CD14-positive monocyte (primary cell): ENCODE measurements around the gene MLC1. TPM values are rescaled to one million over a fixed set of nuclear protein-coding genes. Genes with fewer than 3 reads are reported as not detected.

Source experiments
- DNase-seq, 3 donors: peaks; one replicate each; pipeline ENCODE4 v3.0.0-alpha.2; 2011 to 2022
- H2AFZ ChIP-seq: 2 replicates; pipeline ENCODE4 v1.6.0; 2012; ENCODE audit warnings: mild to moderate bottlenecking, low read depth, low read length, inconsistent platforms; ENCODE audit not compliant: insufficient read depth, poor library complexity, severe bottlenecking
- H3K27ac ChIP-seq, 2 donors: 1 replicate in 1 of 2; 2 replicates in 1 of 2; pipeline ENCODE4 v1.5.1; 2012 to 2013; ENCODE audit warnings: low read length in 2 of 2, control low read depth in 1 of 2, inconsistent platforms in 1 of 2, low read depth in 1 of 2, mild to moderate bottlenecking in 1 of 2
- H3K27me3 ChIP-seq, 2 donors: one replicate each; pipeline versions ENCODE4 v1.6.0 to v1.6.1; 2011 to 2013; ENCODE audit warnings: low read length in 2 of 2; ENCODE audit not compliant: control insufficient read depth in 2 of 2, insufficient read depth in 2 of 2
- H3K36me3 ChIP-seq, 2 donors: replicated peaks in 1 of 2; 1 replicate in 1 of 2; 2 replicates in 1 of 2; pipeline versions ENCODE4 v1.5.1 to v1.6.1; 2012 to 2013; ENCODE audit warnings: low read length in 2 of 2, control low read depth in 1 of 2, inconsistent platforms in 1 of 2, mild to moderate bottlenecking in 1 of 2; ENCODE audit not compliant: insufficient read depth in 2 of 2, control insufficient read depth in 1 of 2
- H3K4me1 ChIP-seq, 2 donors: 1 replicate in 1 of 2; 2 replicates in 1 of 2; pipeline versions ENCODE4 v1.5.1 to v1.6.1; 2012 to 2013; ENCODE audit warnings: low read length in 2 of 2, control low read depth in 1 of 2, inconsistent platforms in 1 of 2, mild to moderate bottlenecking in 1 of 2, moderate library complexity in 1 of 2; ENCODE audit not compliant: insufficient read depth in 2 of 2, control insufficient read depth in 1 of 2
- H3K4me2 ChIP-seq: replicated peaks from 2 replicates; pipeline ENCODE3; 2012; ENCODE audit warnings: low read length, moderate library complexity, mild to moderate bottlenecking; ENCODE audit not compliant: poor library complexity, severe bottlenecking; ENCODE audit errors: extremely low read depth
- H3K4me3 ChIP-seq, 3 experiments: fragments of 200-600 bp in 1 of 3; sonication (generic) in 1 of 3; replicated peaks in 1 of 3; 1 replicate in 2 of 3; 2 replicates in 1 of 3; pipeline ENCODE4 v1.5.1; 2011 to 2013; ENCODE audit warnings: low read length in 3 of 3, mild to moderate bottlenecking in 3 of 3, control low read depth in 2 of 3, low read depth in 2 of 3, inconsistent platforms in 1 of 3, moderate library complexity in 1 of 3
- H3K79me2 ChIP-seq: 2 replicates; pipeline ENCODE4 v1.6.0; 2012; ENCODE audit warnings: mild to moderate bottlenecking, control low read depth, inconsistent platforms, low read length, moderate library complexity; ENCODE audit not compliant: insufficient read depth
- H3K9ac ChIP-seq: 2 replicates; pipeline ENCODE4 v1.6.0; 2017; ENCODE audit warnings: low read length, mild to moderate bottlenecking; ENCODE audit not compliant: insufficient read depth, poor library complexity, severe bottlenecking
- H3K9me3 ChIP-seq, 2 donors: replicated peaks in 1 of 2; 1 replicate in 1 of 2; 2 replicates in 1 of 2; pipeline versions ENCODE4 v1.5.1 to v1.6.1; 2012 to 2013; ENCODE audit warnings: low read length in 2 of 2, control low read depth in 1 of 2; ENCODE audit not compliant: control insufficient read depth in 1 of 2, insufficient read depth in 1 of 2
- H4K20me1 ChIP-seq: 2 replicates; pipeline ENCODE4 v1.6.0; 2012; ENCODE audit warnings: mild to moderate bottlenecking, low read length, control low read depth, moderate library complexity; ENCODE audit not compliant: insufficient read depth
- H3K27ac Mint-ChIP-seq, 7 donors: one replicate each; pipeline ENCODE4 v1.8.0; 2020; ENCODE audit warnings: mild to moderate bottlenecking in 7 of 7, mixed read lengths in 7 of 7, moderate library complexity in 6 of 7, inconsistent platforms in 2 of 7
- H3K27me3 Mint-ChIP-seq, 3 donors: one replicate each; pipeline ENCODE4 v1.8.0; 2021 to 2022; ENCODE audit warnings: low read depth in 3 of 3, mild to moderate bottlenecking in 3 of 3, mixed read lengths in 3 of 3, moderate library complexity in 3 of 3, inconsistent platforms in 1 of 3
- H3K36me3 Mint-ChIP-seq, 2 donors: one replicate each; pipeline ENCODE4 v1.8.0; 2020; ENCODE audit warnings: mixed read lengths in 2 of 2, inconsistent platforms in 1 of 2, mild to moderate bottlenecking in 1 of 2
- H3K4me1 Mint-ChIP-seq: one replicate; pipeline ENCODE4 v1.8.0; 2020; ENCODE audit warnings: mild to moderate bottlenecking, mixed read lengths
- H3K4me3 Mint-ChIP-seq, 2 donors: one replicate each; pipeline ENCODE4 v1.8.0; 2020; ENCODE audit warnings: mild to moderate bottlenecking in 2 of 2, mixed read lengths in 2 of 2, moderate library complexity in 1 of 2
- H3K9me3 Mint-ChIP-seq, 7 donors: one replicate each; pipeline ENCODE4 v1.8.0; 2020 to 2022; ENCODE audit warnings: mixed read lengths in 7 of 7, mild to moderate bottlenecking in 6 of 7, moderate library complexity in 6 of 7, inconsistent platforms in 2 of 7
- WGBS: methylation state at CpG from one replicate; pipeline ENCODE4 v1.1.5; 2013; ENCODE audit warnings: missing lambda C conversion rate; ENCODE audit not compliant: insufficient coverage; 5-methylcytosine and 5-hydroxymethylcytosine counted together
- intact Hi-C, 2 donors: fragments of 100-400 bp; cut with micrococcal nuclease; formaldehyde crosslinking; loops; one replicate each; pipeline versions ENCODE4 v1.15.0 to v1.15.1; 2023
- polyA plus RNA-seq, 3 donors: library from polyadenylated mRNA; depleted of rRNA in 1 of 3; unstranded in 2 of 3; stranded (reverse) in 1 of 3; fragments of 300-500 nt in 2 of 3; fragments of >200 nt in 1 of 3; fragmentation: Illumina TruSeq in 2 of 3; gene quantifications; 1 replicate in 2 of 3; 2 replicates in 1 of 3; pipeline ENCODE4 v1.2.3, GENCODE V29; 2012 to 2021
- TF ChIP-seq, protein P1 (sequence below): fragments of 200-600 bp; IDR thresholded peaks from one replicate; pipeline ENCODE4 v1.8.0; 2022; ENCODE audit warnings: antibody characterized with exemption, mild to moderate bottlenecking

MLC1 gene
- polyA plus RNA-seq, 3 donors = 1.6 to 3.6 (median 1.8) TPM

DNA sequence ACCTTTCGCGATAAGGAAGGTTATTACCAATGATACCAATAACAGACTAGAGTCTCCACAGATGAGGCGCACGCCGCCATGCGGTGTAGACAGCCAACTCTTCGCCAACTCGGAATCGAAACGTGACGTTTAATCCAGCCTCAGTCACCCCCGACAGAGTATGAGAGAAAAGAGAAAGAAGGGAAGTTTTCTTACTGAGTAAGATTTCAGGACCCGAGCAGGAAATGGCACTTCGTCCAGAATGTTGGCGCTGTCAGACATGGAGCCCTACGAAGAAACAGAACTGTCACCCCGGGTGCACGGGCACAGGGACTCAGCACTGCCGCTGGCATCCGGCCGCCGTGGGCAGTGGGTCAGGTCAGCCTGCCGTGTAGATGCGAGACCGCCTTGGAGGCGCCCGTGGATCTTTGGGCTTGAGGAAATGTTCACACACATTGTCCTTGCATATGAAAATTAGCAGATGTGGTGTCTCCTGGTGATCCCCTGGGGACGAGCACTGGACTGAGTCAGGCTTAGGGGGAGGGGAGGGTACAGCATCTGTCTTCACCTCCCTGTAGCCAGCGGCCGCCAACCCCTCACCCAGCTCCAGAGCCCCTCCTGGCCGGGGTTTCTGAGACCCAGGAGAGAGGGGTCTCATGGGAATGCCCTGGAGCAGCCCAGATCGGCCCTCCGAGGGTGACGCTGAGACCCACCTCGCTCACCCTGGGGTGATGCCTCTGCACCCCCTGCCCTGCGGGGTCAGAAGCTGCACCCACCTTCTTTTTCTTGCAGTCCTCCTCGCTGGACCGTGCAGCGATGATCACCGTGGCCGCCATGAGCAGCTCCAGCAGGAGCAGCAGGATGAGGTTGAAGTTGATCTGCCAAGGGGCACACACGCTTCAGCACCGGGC lies 8.3 kb downstream of the MLC1 start:
- Histone ChIP-seq H3K4me2 (no peak overlapping the region), H4K20me1 (no peaks in the 10 kb centered on the region), H3K9me3 (no peaks in the 10 kb centered on the region), H3K4me3 (no peak overlapping the region), H3K36me3 (no peaks in the 10 kb centered on the region), H3K4me1 (no peaks in the 10 kb centered on the region), H3K79me2 (no peaks in the 10 kb centered on the region), H3K27ac (no peak overlapping the region), H2AFZ (no peak overlapping the region), H3K9ac (no peak overlapping the region), H3K27me3 (no peaks in the 10 kb centered on the region)
- no peak overlapping the region for H3K4me3 Mint-ChIP-seq
- H3K27ac Mint-ChIP-seq = peak overlapping the region in 2 of 7 donors; percentile 42 to 58
- H3K36me3 Mint-ChIP-seq = peaks cover 11 to 18% of the 10 kb centered on the region in 2 donors
- no peaks in the 10 kb centered on the region for H3K9me3 Mint-ChIP-seq
- 90% methylated on average over 24 of the region's 43 CpGs for whole genome bisulfite sequencing
- no peak for DNase-seq
- intact Hi-C loops = no loop called here
- peaks cover 0 to 2% (median 0%) of the 10 kb centered on the region in 3 donors for H3K27me3 Mint-ChIP-seq
- TF ChIP-seq, protein P1, sequence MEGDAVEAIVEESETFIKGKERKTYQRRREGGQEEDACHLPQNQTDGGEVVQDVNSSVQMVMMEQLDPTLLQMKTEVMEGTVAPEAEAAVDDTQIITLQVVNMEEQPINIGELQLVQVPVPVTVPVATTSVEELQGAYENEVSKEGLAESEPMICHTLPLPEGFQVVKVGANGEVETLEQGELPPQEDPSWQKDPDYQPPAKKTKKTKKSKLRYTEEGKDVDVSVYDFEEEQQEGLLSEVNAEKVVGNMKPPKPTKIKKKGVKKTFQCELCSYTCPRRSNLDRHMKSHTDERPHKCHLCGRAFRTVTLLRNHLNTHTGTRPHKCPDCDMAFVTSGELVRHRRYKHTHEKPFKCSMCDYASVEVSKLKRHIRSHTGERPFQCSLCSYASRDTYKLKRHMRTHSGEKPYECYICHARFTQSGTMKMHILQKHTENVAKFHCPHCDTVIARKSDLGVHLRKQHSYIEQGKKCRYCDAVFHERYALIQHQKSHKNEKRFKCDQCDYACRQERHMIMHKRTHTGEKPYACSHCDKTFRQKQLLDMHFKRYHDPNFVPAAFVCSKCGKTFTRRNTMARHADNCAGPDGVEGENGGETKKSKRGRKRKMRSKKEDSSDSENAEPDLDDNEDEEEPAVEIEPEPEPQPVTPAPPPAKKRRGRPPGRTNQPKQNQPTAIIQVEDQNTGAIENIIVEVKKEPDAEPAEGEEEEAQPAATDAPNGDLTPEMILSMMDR = no peak
- H3K4me1 Mint-ChIP-seq = peaks cover 9% of the 10 kb centered on the region

DNA sequence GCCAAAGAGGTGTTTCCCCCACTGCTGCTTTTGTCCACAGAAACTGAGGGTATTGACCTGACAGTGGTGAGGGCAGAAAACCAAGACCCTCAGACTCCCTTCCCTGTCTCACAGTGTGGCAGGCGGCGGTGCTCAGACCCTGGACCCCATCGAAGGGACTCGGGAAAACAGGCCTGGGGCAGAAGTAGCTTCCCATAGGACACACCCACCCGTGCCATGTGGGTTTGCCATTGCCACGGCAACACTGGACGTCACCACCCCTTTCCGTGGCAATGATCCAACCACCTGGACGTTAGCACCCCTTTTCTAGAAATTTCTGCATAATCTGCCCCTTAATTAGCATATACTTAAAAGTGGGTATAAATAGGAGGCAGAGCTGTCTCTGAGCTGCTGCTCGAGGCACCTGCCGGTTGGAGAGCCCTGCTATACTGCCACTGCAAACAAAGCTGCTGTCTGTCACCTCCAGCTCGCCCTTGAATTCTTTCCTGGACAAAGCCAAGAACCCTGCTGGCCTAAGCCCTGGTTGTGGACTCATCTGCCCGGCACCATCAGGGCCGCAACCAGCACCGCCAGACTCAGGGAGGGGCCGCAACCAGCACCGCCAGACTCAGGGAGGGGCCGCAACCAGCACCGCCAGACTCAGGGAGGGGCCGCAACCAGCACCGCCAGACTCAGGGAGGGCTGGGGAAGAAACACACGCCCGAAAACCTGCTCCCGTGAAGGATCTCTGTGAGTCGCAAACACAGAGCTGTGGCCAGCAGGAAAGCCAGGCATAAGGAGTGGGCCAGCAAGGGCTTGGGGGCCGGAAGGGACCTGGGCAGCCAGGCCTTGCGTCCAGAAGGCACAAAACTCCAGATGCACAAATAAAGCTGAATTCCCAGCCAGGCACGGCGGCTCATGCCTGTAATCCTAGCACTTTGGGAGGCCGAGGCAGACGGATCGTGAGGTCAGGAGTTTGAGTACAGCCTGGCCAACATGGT lies 10.4 kb downstream of the MLC1 start:
- H4K20me1 ChIP-seq = no peaks in the 10 kb centered on the region
- H3K27ac ChIP-seq = no peak overlapping the region
- H3K4me2 ChIP-seq = no peak overlapping the region
- Mint-ChIP-seq H3K4me3 (no peak overlapping the region), H3K9me3 (no peaks in the 10 kb centered on the region), H3K36me3 (peaks cover 10 to 18% of the 10 kb centered on the region in 2 donors), H3K27ac (peak overlapping the region in 3 of 7 donors; percentile 9 to 21 (median 20)), H3K4me1 (peaks cover 5% of the 10 kb centered on the region), H3K27me3 (peaks cover 0 to 1% (median 0%) of the 10 kb centered on the region in 3 donors)
- H3K36me3 ChIP-seq = no peaks in the 10 kb centered on the region
- TF ChIP-seq, protein P1 = no peak
- WGBS = 93% methylated on average over 28 of the region's 32 CpGs
- no peaks in the 10 kb centered on the region for H3K79me2 ChIP-seq
- H3K4me1 ChIP-seq = no peaks in the 10 kb centered on the region
- H3K9me3 ChIP-seq = no peaks in the 10 kb centered on the region
- DNase-seq = no peak
- intact Hi-C loops = no loop called here
- no peak overlapping the region for H2AFZ ChIP-seq
- H3K9ac ChIP-seq = no peak overlapping the region
- no peaks in the 10 kb centered on the region for H3K27me3 ChIP-seq
- no peak overlapping the region for H3K4me3 ChIP-seq
